NT2/D1 (cell line): Measurements from ENCODE around the gene RAB1A.

ENCODE experiments used
- SUZ12 ChIP-seq: IDR thresholded peaks from 2 replicates; pipeline ENCODE4 v1.6.1; 2011; ENCODE audit not compliant: insufficient read length, insufficient read depth; ENCODE audit errors: extremely low read depth
- YY1 ChIP-seq: IDR thresholded peaks from 2 replicates; pipeline ENCODE4 v1.6.1; 2011; ENCODE audit not compliant: insufficient read length, insufficient read depth

DNA sequence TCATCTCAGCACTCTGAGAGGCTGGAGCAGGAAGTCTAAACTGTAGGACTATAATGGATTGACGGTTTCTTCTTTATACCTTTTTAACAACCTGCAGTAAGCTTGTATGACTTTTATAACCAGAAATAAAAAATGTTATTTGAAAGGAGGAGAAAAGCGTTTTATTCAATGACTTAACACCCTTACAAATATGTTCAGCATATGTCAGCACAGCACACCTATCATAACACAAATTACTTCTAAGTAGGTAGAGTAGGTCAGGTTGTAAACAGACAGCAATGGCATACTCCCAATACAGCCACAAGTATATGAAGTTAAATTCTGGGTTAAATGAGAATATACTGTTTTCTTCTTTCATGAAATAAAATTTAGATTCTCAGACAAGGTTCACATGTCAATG is 16.1 kb downstream of the RAB1A start:
- TF ChIP-seq SUZ12 = no peak
- no peak for TF ChIP-seq YY1
